H1 (cell line): ENCODE data around the gene GNG12. TPM values are rescaled to one million over a fixed set of nuclear protein-coding genes. Genes with fewer than 3 reads are reported as not detected.

Experiments
- CEBPB ChIP-seq: IDR thresholded peaks from 2 replicates; pipeline ENCODE4 v1.6.1; 2012; ENCODE audit warnings: low read depth, low read length
- JUND ChIP-seq: IDR thresholded peaks from 2 replicates; pipeline ENCODE4 v1.6.1; 2011; ENCODE audit warnings: mild to moderate bottlenecking, improper control_type of control experiment, low read length
- KDM4A ChIP-seq: IDR thresholded peaks from one replicate; pipeline ENCODE4 v1.7.1; 2012; ENCODE audit warnings: low read depth, mild to moderate bottlenecking, moderate library complexity, low read length, inconsistent platforms; ENCODE audit not compliant: severe bottlenecking
- RNF2 ChIP-seq: fragments of 200-900, 300-1000 bp; sonication (generic); IDR thresholded peaks from 2 replicates; pipeline ENCODE4 v1.7.1; 2016; ENCODE audit warnings: borderline replicate concordance, low read depth, mild to moderate bottlenecking, antibody characterized with exemption, low read length; ENCODE audit not compliant: poor library complexity, severe bottlenecking; ENCODE audit errors: missing control alignments
- RXRA ChIP-seq: IDR thresholded peaks from 2 replicates; pipeline ENCODE4 v1.6.1; 2011; ENCODE audit warnings: low read depth, mild to moderate bottlenecking, low read length, moderate library complexity; ENCODE audit not compliant: insufficient read depth
- SIN3A ChIP-seq, 2 experiments: IDR thresholded peaks in 1 of 2; conservative IDR thresholded peaks in 1 of 2; 2 replicates each; pipeline ENCODE4 v1.6.1; 2011 to 2012; ENCODE audit warnings: low read length in 2 of 2, improper control_type of control experiment in 1 of 2, low read depth in 1 of 2, mild to moderate bottlenecking in 1 of 2
- polyA plus RNA-seq, 7 experiments: library from polyadenylated mRNA; depleted of rRNA in 3 of 7; stranded (reverse) in 5 of 7; unstranded in 2 of 7; fragments of >200 nt in 5 of 7; fragments of 200-250 nt in 2 of 7; gene quantifications; 1 replicate in 5 of 7; 2 replicates in 1 of 7; 4 replicates in 1 of 7; pipeline versions ENCODE4 v1.2.1 to v1.2.3, GENCODE V29; 2011 to 2013; ENCODE audit warnings: missing spikeins in 2 of 7, mixed read lengths in 2 of 7
- total RNA-seq: library from RNA; stranded (reverse); fragmentation: NEBNext Ultra II Directional; extraction: Animal tissue kit (Norgen Biotek cat#: 25700); gene quantifications from 2 replicates; pipeline ENCODE4 v1.2.1, GENCODE V29; 2021
- TF ChIP-seq, protein P1 (sequence below): IDR thresholded peaks from 2 replicates; pipeline ENCODE4 v1.6.1; 2012; ENCODE audit warnings: inconsistent platforms

GNG12 gene
- total and polyA plus RNA-seq, 2 of the 8 experiments (the other 6 are each of a cell fraction or from before 2014, with no cell fraction given): 11.4 to 35.8 TPM

DNA sequence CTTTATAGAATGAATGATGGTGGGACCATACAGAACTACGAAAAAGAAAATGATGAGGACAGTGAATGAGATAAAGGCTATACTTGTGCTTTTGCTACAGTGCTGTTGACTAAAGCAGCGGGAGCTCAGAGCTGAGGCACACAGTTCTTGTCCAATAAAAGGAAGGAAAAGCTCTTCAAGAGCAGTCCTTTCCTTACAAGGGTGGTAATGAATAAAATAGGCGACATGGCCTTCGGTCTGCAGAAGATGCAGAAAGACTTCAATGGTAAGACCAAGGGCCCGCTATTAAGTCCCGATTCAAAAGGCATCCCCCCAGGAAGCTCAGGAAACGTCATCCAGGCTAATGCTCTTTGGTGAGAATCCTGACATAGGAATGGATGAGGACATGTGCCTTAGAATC, 44.4 kb downstream of the GNG12 start (continued):
- no peak for TF ChIP-seq RXRA
- TF ChIP-seq SIN3A (conservative IDR thresholded peaks at IDR 0.05 in 1 of 2, IDR thresholded peaks at IDR 0.05 in 1 of 2; ENCODE audit: low read depth in 1 of 2, low read length in 2 of 2): no peak
- TF ChIP-seq, protein P1, sequence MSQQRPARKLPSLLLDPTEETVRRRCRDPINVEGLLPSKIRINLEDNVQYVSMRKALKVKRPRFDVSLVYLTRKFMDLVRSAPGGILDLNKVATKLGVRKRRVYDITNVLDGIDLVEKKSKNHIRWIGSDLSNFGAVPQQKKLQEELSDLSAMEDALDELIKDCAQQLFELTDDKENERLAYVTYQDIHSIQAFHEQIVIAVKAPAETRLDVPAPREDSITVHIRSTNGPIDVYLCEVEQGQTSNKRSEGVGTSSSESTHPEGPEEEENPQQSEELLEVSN: no peak
- no peak for TF ChIP-seq RNF2
- no peak for TF ChIP-seq KDM4A
- no peak for TF ChIP-seq CEBPB
- no peak for TF ChIP-seq JUND
